Psoas muscle (tissue), 8 donors: Measurements from ENCODE around the gene NPIPA3. TPM values are rescaled to one million over a fixed set of nuclear protein-coding genes. Genes with fewer than 3 reads are reported as not detected.
"Not testable (repeated sequence)": the region's sequence is repeated elsewhere in the genome, so short reads cannot be mapped to it uniquely, and the experiment has no call there.

Experiments used
- ATAC-seq, 4 donors: fragments of 200-7000 bp; cut with Tn5 transposase; one replicate each; pipeline ENCODE4 v1.9.1; 2020; ENCODE audit warnings: moderate library complexity in 3 of 4, mild to moderate bottlenecking in 2 of 4
- DNase-seq, 2 donors: peaks; one replicate each; pipeline ENCODE4 v3.0.0-alpha.2; 2020
- H3K27ac ChIP-seq: fragments of 200-600 bp; one replicate; pipeline ENCODE4 v1.8.0; 2022
- H3K27me3 ChIP-seq, 3 donors: fragments of 200-600 bp in 1 of 3; one replicate each; pipeline versions ENCODE4 v1.6.1 to v1.8.0; 2013 to 2022; ENCODE audit warnings: low read length in 2 of 3, mild to moderate bottlenecking in 2 of 3, moderate library complexity in 1 of 3; ENCODE audit not compliant: insufficient read depth in 3 of 3
- H3K36me3 ChIP-seq, 2 donors: fragments of 200-600 bp in 1 of 2; one replicate each; pipeline versions ENCODE4 v1.6.1 to v1.8.0; 2013 to 2022; ENCODE audit warnings: low read depth in 1 of 2, mild to moderate bottlenecking in 1 of 2, moderate library complexity in 1 of 2; ENCODE audit not compliant: insufficient read depth in 1 of 2
- H3K4me1 ChIP-seq: fragments of 200-600 bp; one replicate; pipeline ENCODE4 v1.8.0; 2022
- H3K4me3 ChIP-seq: fragments of 200-600 bp; one replicate; pipeline ENCODE4 v1.8.0; 2022; ENCODE audit warnings: mild to moderate bottlenecking
- H3K9me3 ChIP-seq: fragments of 200-600 bp; one replicate; pipeline ENCODE4 v1.8.0; 2022
- CTCF ChIP-seq: fragments of 200-600 bp; IDR thresholded peaks from one replicate; pipeline ENCODE4 v1.8.0; 2022; ENCODE audit warnings: antibody characterized with exemption
- WGBS, 3 donors: extraction: QIAGEN DNeasy Blood & Tissue Kit; methylation state at CpG; one replicate each; pipeline versions ENCODE4 v1.1.6 to v1.1.7; 2013; 5-methylcytosine and 5-hydroxymethylcytosine counted together
- intact Hi-C, 2 donors: fragments of 100-400 bp; cut with DNase I; formaldehyde crosslinking; loops; one replicate each; pipeline versions ENCODE4 v1.11.0 to v1.14.2; 2022
- polyA plus RNA-seq, 3 donors: library from polyadenylated mRNA; stranded (reverse); fragments of 200-250 nt; gene quantifications; one replicate each; pipeline ENCODE4 v1.2.3, GENCODE V29; 2013
- total RNA-seq, 4 donors: library from RNA; stranded (reverse); fragmentation: NEBNext Ultra II Directional in 2 of 4; extraction: Animal tissue kit (Norgen Biotek cat#: 25700) in 2 of 4; gene quantifications; one replicate each; pipeline versions ENCODE4 v1.2.1 to v1.2.4, GENCODE V29; 2021 to 2023
- donor health status: healthy with polysubstance abuse.
- donor health status: DM: no; HTN: no; CAD: no; lungs with moderate emphysema.
- donor health status: Bipolar disorder and iron deficiency.
- donor health status: healthy.
- donor health status: DM: yes; HTN: yes; CAD: no.
- donor health status: DM: no; HTN: no; CAD: no.
- donor health status: DM: no; HTN: no; CAD: no.
- donor health status: DM: yes; HTN: yes; CAD: no.

The NPIPA3 gene
- total and polyA plus RNA-seq, 7 donors: 0.90 to 4.5 (median 1.6) TPM

- intact Hi-C loops: no loop called here
- no peak for TF ChIP-seq CTCF
Measured at GRCh38 chr16:14678748-14679497, 24.3 kb upstream of the NPIPA3 start.

GRCh38 chr16:14680396-14680795 lies 22.8 kb upstream of the NPIPA3 start:
- intact Hi-C loops, H3K27me3 ChIP-seq, H3K9me3 ChIP-seq, H3K27ac ChIP-seq, H3K4me1 ChIP-seq, H3K36me3 ChIP-seq, DNase-seq, ATAC-seq, H3K4me3 ChIP-seq: not testable (repeated sequence)
- 72 to 80% (median 76%) methylated on average over 7 of the region's 7 CpGs for WGBS, 3 donors

More at GRCh38 chr16:14678748-14679497, 24.3 kb upstream of the NPIPA3 start:
- Histone ChIP-seq H3K27ac (no peak overlapping the region), H3K4me1 (no peaks in the 10 kb centered on the region), H3K36me3 (no peaks in the 10 kb centered on the region), H3K4me3 (no peak overlapping the region), H3K9me3 (no peaks in the 10 kb centered on the region), H3K27me3 (no peaks in the 10 kb centered on the region)
- DNase-seq (no peak), ATAC-seq (no peak)
- WGBS, 3 donors: 77 to 81% (median 78%) methylated on average over 11 of the region's 11 CpGs

GRCh38 chr16:14681115-14681514 lies 22.1 kb upstream of the NPIPA3 start:
- Histone ChIP-seq H3K27me3 (no peaks in the 10 kb centered on the region), H3K4me3 (no peak overlapping the region), H3K4me1 (no peaks in the 10 kb centered on the region), H3K9me3 (no peaks in the 10 kb centered on the region), H3K27ac (no peak overlapping the region), H3K36me3 (no peaks in the 10 kb centered on the region)
- intact Hi-C loops: no loop called here
- DNase-seq (no peak), ATAC-seq (no peak)
- no peak for TF ChIP-seq CTCF
- WGBS, 3 donors: 94 to 97% (median 94%) methylated on average over 4 of the region's 4 CpGs

GRCh38 chr16:14682121-14682520 lies 21.1 kb upstream of the NPIPA3 start:
- H3K27me3 ChIP-seq: no peaks in the 10 kb centered on the region
- TF ChIP-seq CTCF: no peak
- no peak overlapping the region for H3K27ac ChIP-seq
- no peaks in the 10 kb centered on the region for H3K36me3 ChIP-seq
- no peaks in the 10 kb centered on the region for H3K4me1 ChIP-seq
- no peaks in the 10 kb centered on the region for H3K9me3 ChIP-seq
- DNase-seq: no peak
- intact Hi-C loops: no loop called here
- no peak overlapping the region for H3K4me3 ChIP-seq
- no peak for ATAC-seq
- WGBS, 3 donors: 92 to 97% (median 93%) methylated on average over 8 of the region's 8 CpGs

- intact Hi-C loops, H3K4me3 ChIP-seq: not testable (repeated sequence)
- 64 to 71% (median 70%) methylated on average over 15 of the region's 15 CpGs for WGBS, 3 donors
Measured at GRCh38 chr16:14685870-14686793, 17.1 kb upstream of the NPIPA3 start.

GRCh38 chr16:14694129-14694528 lies 9.1 kb upstream of the NPIPA3 start, which contains the start of gene PLA2G10:
Gene PLA2G10 (minus strand): TSS chr16:14694308. CDS start chr16:14694229, 79 bp downstream.
- ATAC-seq, H3K27me3 ChIP-seq, H3K27ac ChIP-seq, intact Hi-C loops, H3K36me3 ChIP-seq, H3K4me1 ChIP-seq, H3K9me3 ChIP-seq, DNase-seq, H3K4me3 ChIP-seq: not testable (repeated sequence)
- no CpG with 5 or more reads among the region's 28 CpGs for WGBS, 3 donors

More at GRCh38 chr16:14685870-14686793, 17.1 kb upstream of the NPIPA3 start:
- DNase-seq, H3K4me1 ChIP-seq, ATAC-seq, H3K9me3 ChIP-seq, H3K27ac ChIP-seq, H3K27me3 ChIP-seq, H3K36me3 ChIP-seq: not testable (repeated sequence)

- ATAC-seq, H3K9me3 ChIP-seq, intact Hi-C loops, DNase-seq, H3K4me1 ChIP-seq, H3K27ac ChIP-seq, H3K36me3 ChIP-seq, H3K4me3 ChIP-seq, H3K27me3 ChIP-seq: not testable (repeated sequence)
- WGBS, 3 donors: 46 to 57% (median 56%) methylated on average over 1 of the region's 7 CpGs
Measured at GRCh38 chr16:14701859-14702258, 1.4 kb upstream of the NPIPA3 start.

- peak in 1 of 4 donors; percentile 17 for ATAC-seq
- WGBS, 3 donors: no CpG with 5 or more reads among the region's 11 CpGs
- intact Hi-C loops: not testable (repeated sequence)
Measured at GRCh38 chr16:14702672-14703071, 539 bp upstream of the NPIPA3 start.

More at GRCh38 chr16:14702672-14703071, 539 bp upstream of the NPIPA3 start:
- not testable (repeated sequence) for H3K27ac ChIP-seq, DNase-seq, H3K9me3 ChIP-seq, H3K36me3 ChIP-seq, H3K4me1 ChIP-seq, H3K27me3 ChIP-seq, H3K4me3 ChIP-seq
